Measurements from ENCODE around the gene PCDHB11. TPM values are rescaled to one million over a fixed set of nuclear protein-coding genes. Genes with fewer than 3 reads are reported as not detected.
A peak's percentile ranks its signal among the peaks of the same experiment; 100 is the strongest.
"Not testable (repeated sequence)": the region's sequence is repeated elsewhere in the genome, so short reads cannot be mapped to it uniquely, and the experiment has no call there.

The PCDHB11 gene
- polyA plus RNA-seq, 3 donors, result not detected

DNA sequence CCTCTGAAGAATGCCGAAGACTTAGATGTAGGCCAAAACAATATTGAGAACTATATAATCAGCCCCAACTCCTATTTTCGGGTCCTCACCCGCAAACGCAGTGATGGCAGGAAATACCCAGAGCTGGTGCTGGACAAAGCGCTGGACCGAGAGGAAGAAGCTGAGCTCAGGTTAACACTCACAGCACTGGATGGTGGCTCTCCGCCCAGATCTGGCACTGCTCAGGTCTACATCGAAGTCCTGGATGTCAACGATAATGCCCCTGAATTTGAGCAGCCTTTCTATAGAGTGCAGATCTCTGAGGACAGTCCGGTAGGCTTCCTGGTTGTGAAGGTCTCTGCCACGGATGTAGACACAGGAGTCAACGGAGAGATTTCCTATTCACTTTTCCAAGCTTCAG lies 15.2 kb downstream of the PCDHB11 start:
- H3K27ac ChIP-seq (ENCODE audit: low read depth in 1 of 2, low read length in 2 of 2); H3K36me3 Mint-ChIP-seq; intact Hi-C loops (cut with micrococcal nuclease); H3K9ac ChIP-seq (ENCODE audit: insufficient read depth, low read length, poor library complexity, severe bottlenecking); H2AFZ ChIP-seq (ENCODE audit: insufficient read depth, low read depth, low read length, poor library complexity, severe bottlenecking); H3K4me2 ChIP-seq (replicated peaks; ENCODE audit: extremely low read depth, low read length, poor library complexity, severe bottlenecking); H3K4me1 Mint-ChIP-seq; H3K36me3 ChIP-seq (replicated peaks in 1 of 2; ENCODE audit: control insufficient read depth in 1 of 2, insufficient read depth in 2 of 2, low read length in 2 of 2); H3K79me2 ChIP-seq (ENCODE audit: insufficient read depth, low read length); H3K27ac Mint-ChIP-seq; H4K20me1 ChIP-seq (ENCODE audit: insufficient read depth, low read length); H3K4me3 ChIP-seq (replicated peaks in 1 of 3; ENCODE audit: low read depth in 2 of 3, low read length in 3 of 3); H3K4me1 ChIP-seq (ENCODE audit: control insufficient read depth in 1 of 2, insufficient read depth in 2 of 2, low read length in 2 of 2); DNase-seq: not testable (repeated sequence)
- WGBS (ENCODE audit: insufficient coverage), result 76% methylated on average over 3 of the region's 12 CpGs
- Mint-ChIP-seq H3K27me3 (ENCODE audit: low read depth in 3 of 3) (peaks cover 9 to 47% (median 40%) of the 10 kb centered on the region in 3 donors), H3K9me3 (peaks cover 32 to 58% (median 44%) of the 10 kb centered on the region in 7 donors), H3K4me3 (peak overlapping the region in 1 of 2 donors; percentile 19)
- Histone ChIP-seq H3K27me3 (ENCODE audit: control insufficient read depth in 2 of 2, insufficient read depth in 2 of 2, low read length in 2 of 2) (peaks cover 4 to 28% of the 10 kb centered on the region in 2 donors), H3K9me3 (replicated peaks in 1 of 2; ENCODE audit: control insufficient read depth in 1 of 2, insufficient read depth in 1 of 2, low read length in 2 of 2) (peaks cover 32 to 63% of the 10 kb centered on the region in 2 donors)

DNA sequence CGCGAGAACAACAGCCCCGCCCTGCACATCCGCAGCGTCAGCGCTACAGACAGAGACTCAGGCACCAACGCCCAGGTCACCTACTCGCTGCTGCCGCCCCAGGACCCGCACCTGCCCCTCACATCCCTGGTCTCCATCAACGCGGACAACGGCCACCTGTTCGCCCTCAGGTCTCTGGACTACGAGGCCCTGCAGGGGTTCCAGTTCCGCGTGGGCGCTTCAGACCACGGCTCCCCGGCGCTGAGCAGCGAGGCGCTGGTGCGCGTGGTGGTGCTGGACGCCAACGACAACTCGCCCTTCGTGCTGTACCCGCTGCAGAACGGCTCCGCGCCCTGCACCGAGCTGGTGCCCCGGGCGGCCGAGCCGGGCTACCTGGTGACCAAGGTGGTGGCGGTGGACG lies 16.1 kb downstream of the PCDHB11 start:
- H3K4me1 Mint-ChIP-seq; H3K27ac Mint-ChIP-seq; H4K20me1 ChIP-seq (ENCODE audit: insufficient read depth, low read length); H3K36me3 Mint-ChIP-seq; H3K79me2 ChIP-seq (ENCODE audit: insufficient read depth, low read length); H3K27ac ChIP-seq (ENCODE audit: low read depth in 1 of 2, low read length in 2 of 2); H3K4me3 Mint-ChIP-seq; H3K4me2 ChIP-seq (replicated peaks; ENCODE audit: extremely low read depth, low read length, poor library complexity, severe bottlenecking); H2AFZ ChIP-seq (ENCODE audit: insufficient read depth, low read depth, low read length, poor library complexity, severe bottlenecking); DNase-seq; H3K9ac ChIP-seq (ENCODE audit: insufficient read depth, low read length, poor library complexity, severe bottlenecking); H3K4me1 ChIP-seq (ENCODE audit: control insufficient read depth in 1 of 2, insufficient read depth in 2 of 2, low read length in 2 of 2); H3K4me3 ChIP-seq (replicated peaks in 1 of 3; ENCODE audit: low read depth in 2 of 3, low read length in 3 of 3); H3K36me3 ChIP-seq (replicated peaks in 1 of 2; ENCODE audit: control insufficient read depth in 1 of 2, insufficient read depth in 2 of 2, low read length in 2 of 2); intact Hi-C loops (cut with micrococcal nuclease): not testable (repeated sequence)
- 34% methylated on average over 20 of the region's 40 CpGs for WGBS (ENCODE audit: insufficient coverage)
- Histone ChIP-seq H3K9me3 (replicated peaks in 1 of 2; ENCODE audit: control insufficient read depth in 1 of 2, insufficient read depth in 1 of 2, low read length in 2 of 2) (peaks cover 24 to 59% of the 10 kb centered on the region in 2 donors), H3K27me3 (ENCODE audit: control insufficient read depth in 2 of 2, insufficient read depth in 2 of 2, low read length in 2 of 2) (peaks cover 4 to 20% of the 10 kb centered on the region in 2 donors)
- peaks cover 11 to 38% (median 34%) of the 10 kb centered on the region in 3 donors for H3K27me3 Mint-ChIP-seq (ENCODE audit: low read depth in 3 of 3)
- peaks cover 29 to 52% (median 38%) of the 10 kb centered on the region in 7 donors for H3K9me3 Mint-ChIP-seq

DNA sequence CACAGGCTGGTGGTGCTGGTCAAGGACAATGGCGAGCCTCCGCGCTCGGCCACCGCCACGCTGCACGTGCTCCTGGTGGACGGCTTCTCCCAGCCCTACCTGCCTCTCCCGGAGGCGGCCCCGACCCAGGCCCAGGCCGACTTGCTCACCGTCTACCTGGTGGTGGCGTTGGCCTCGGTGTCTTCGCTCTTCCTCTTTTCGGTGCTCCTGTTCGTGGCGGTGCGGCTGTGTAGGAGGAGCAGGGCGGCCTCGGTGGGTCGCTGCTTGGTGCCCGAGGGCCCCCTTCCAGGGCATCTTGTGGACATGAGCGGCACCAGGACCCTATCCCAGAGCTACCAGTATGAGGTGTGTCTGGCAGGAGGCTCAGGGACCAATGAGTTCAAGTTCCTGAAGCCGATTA lies 16.6 kb downstream of the PCDHB11 start:
- Histone ChIP-seq H3K9me3 (replicated peaks in 1 of 2; ENCODE audit: control insufficient read depth in 1 of 2, insufficient read depth in 1 of 2, low read length in 2 of 2) (peaks cover 21 to 56% of the 10 kb centered on the region in 2 donors), H3K27me3 (ENCODE audit: control insufficient read depth in 2 of 2, insufficient read depth in 2 of 2, low read length in 2 of 2) (peaks cover 3 to 19% of the 10 kb centered on the region in 2 donors)
- H3K36me3 ChIP-seq (replicated peaks in 1 of 2; ENCODE audit: control insufficient read depth in 1 of 2, insufficient read depth in 2 of 2, low read length in 2 of 2); H3K4me2 ChIP-seq (replicated peaks; ENCODE audit: extremely low read depth, low read length, poor library complexity, severe bottlenecking); H3K4me3 Mint-ChIP-seq; H3K27ac Mint-ChIP-seq; DNase-seq; H4K20me1 ChIP-seq (ENCODE audit: insufficient read depth, low read length); H3K4me1 Mint-ChIP-seq; H3K4me1 ChIP-seq (ENCODE audit: control insufficient read depth in 1 of 2, insufficient read depth in 2 of 2, low read length in 2 of 2); H3K27ac ChIP-seq (ENCODE audit: low read depth in 1 of 2, low read length in 2 of 2); H3K9ac ChIP-seq (ENCODE audit: insufficient read depth, low read length, poor library complexity, severe bottlenecking); H3K79me2 ChIP-seq (ENCODE audit: insufficient read depth, low read length); H3K4me3 ChIP-seq (replicated peaks in 1 of 3; ENCODE audit: low read depth in 2 of 3, low read length in 3 of 3); H2AFZ ChIP-seq (ENCODE audit: insufficient read depth, low read depth, low read length, poor library complexity, severe bottlenecking); intact Hi-C loops (cut with micrococcal nuclease); H3K36me3 Mint-ChIP-seq: not testable (repeated sequence)
- Mint-ChIP-seq H3K9me3 (peaks cover 26 to 49% (median 35%) of the 10 kb centered on the region in 7 donors), H3K27me3 (ENCODE audit: low read depth in 3 of 3) (peaks cover 9 to 36% (median 32%) of the 10 kb centered on the region in 3 donors)
- WGBS (ENCODE audit: insufficient coverage), result 35% methylated on average over 4 of the region's 26 CpGs
